Left renal cortex interstitium (tissue), 4 donors: ENCODE results near the gene PTBP2. TPM values are rescaled to one million over a fixed set of nuclear protein-coding genes. Genes with fewer than 3 reads are reported as not detected.
"Not testable (repeated sequence)": the region's sequence is repeated elsewhere in the genome, so short reads cannot be mapped to it uniquely, and the experiment has no call there.

Experiments used
- DNase-seq, 4 donors: peaks; one replicate each; pipeline ENCODE4 v3.0.0-alpha.2; 2013; ENCODE audit warnings: low read depth in 4 of 4, low spot score in 2 of 4, missing footprints in 1 of 4
- polyA plus RNA-seq, 4 donors: library from polyadenylated mRNA; unstranded; fragments of 120-200 nt; gene quantifications; one replicate each; pipeline ENCODE4 v1.2.1, GENCODE V29; 2013; ENCODE audit not compliant: insufficient read length in 4 of 4

Gene PTBP2
- polyA plus RNA-seq, 4 donors = 44.7 to 69.1 (median 49.9) TPM

DNA sequence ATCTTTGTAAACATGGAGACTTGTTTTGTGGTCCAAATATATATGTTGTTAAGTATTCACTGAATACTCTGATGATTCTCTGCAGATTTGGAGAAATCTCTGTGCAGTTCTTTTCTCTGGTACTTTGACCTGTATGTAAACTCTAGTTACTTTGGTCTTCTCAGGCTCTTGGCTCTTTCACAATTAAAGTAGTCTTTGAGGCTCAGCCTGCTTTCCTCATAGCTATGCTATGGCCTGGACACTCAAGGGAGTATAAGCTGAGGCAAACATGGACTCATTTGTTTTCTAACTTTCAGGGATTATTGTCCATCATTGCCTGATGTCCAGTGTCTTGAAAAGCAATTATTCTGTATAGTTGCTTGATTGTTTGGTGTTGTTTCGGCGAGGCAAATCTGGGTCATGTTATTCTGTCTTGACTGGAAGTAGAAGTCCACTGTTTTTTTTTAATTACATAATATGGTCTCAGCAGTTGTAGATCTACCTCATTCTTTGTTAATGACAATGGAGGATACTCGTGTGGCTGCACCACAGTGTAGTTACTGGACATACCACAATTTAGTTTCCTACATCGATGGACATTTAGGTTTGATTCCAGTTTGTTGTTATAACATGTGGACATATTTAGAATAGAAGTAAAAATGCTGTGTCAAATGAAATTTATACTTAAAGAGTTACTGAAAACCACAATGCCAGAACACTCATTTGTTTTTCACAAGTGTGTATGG is 9.2 kb downstream of the PTBP2 start:
- no peak for DNase-seq

DNA sequence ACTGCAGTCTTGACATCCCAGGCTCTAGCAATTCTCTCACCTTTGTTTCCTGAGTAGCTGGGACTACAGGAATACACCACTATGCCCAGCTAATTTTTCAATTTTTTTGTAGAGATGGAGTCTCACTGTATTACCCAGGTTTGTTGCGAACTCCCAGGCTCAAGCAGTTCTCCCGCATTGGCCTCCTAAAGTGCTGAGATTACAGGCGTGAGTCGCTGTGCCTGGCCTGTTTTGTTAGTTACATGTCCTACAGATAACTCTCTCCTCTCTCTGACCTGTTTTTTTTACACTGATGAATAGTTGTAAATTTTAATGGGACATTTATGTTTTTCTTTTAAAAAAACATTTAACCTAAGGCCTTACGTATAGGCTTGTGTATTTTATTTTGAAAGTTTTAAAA is 19.8 kb downstream of the PTBP2 start:
- no peak for DNase-seq

DNA sequence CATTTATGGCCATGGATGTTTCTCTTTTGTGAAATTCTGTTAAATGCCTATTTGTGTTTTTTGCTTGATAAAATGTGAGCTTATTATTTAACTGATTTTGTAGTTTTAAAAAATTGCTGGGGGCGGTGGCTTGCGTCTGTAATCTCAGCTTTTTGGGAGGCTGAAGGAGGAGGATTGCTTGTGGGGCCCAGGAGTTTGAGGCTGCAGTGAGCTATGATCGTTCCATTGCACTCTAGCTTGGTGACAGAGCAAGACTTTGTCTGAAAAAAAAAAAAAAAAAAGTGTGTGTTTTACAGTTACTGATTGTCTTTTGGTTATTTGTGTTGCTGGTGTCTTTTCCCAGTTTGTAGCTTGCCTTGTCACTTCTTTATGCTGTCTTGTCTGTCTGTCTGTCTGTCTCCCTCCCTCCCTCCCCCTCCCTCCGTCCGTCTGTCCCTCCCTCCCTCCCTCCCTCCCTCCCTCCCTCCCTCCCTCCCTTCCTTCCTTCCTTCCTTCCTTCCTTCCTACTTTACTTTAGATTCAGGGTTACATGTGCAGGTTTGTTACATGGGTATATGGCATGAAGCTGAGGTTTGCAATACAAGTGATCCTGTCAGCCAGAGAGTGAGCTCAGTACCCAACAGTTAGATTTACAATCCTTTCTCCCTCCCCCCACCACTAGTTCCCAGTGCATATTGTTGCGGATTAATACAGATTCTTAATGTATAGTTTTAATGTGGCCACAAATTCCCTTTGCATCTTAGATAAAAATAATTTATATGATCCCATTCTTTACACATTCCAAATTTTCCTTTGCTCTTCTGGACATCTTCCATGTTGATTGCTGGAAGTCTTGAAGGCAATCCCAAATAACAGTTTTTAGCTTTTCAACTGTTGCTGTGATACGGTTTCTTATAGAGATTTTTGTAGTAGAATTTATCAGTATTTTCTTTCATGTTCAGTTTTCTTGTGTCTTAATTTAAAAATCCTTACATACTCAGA is 25.1 kb downstream of the PTBP2 start:
- no peak for DNase-seq

DNA sequence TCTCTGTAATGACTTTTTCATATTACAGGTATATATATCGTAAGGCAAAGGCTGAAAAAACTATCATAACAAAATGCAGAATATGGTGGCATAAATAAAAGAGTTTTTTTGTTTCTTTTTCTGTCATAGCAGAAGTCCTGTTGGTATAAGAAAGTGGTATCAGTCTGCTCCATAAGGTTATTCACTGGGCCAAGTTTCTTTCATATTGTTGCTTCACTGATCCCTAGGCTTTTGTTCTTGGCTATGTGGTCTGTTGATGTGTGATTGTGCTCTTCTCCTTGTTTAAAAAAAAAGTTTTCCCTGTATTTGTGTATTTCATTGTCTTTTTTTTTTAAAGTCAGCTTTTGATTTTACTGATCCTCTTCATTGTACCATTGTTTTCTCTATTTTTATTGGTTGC is 26.0 kb downstream of the PTBP2 start:
- DNase-seq = no peak

DNA sequence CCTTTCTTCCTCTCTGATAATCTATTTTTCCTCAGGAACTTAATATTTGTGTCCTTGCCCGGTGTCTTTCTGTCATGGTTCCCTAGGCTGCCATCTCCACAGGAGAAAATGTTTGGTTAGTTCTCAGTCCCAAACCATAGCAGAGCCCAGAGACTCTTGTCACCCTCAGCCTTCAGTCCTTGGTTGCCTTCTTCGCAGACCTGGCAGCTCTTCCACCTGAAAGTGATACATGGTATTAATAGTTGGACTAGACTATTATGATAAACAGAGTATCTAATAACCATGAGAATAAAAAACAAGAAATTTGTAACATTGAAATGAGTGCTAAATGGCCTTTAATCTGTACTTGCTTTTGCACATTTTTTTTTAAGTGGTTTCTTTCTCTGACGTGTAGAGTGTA is 26.5 kb downstream of the PTBP2 start:
- no peak for DNase-seq

DNA sequence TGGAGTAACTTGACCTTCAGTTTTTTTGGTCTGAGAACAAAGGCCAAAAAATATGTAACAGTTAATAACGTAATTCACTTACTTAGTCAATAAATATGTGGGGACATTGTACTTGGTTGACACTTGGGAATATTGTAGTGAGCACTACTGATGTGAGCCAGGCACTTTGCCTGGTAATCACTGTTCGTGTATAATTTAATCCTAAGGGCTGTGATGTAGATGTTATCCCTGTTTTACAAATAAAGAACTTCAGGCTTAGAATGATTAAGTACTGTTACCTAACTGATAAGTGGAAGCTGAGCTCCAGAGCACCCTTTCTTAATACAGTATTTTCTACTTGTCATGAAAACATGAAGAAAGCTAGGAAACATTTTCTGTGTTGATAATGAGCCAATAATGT is 28.0 kb downstream of the PTBP2 start:
- no peak for DNase-seq

DNA sequence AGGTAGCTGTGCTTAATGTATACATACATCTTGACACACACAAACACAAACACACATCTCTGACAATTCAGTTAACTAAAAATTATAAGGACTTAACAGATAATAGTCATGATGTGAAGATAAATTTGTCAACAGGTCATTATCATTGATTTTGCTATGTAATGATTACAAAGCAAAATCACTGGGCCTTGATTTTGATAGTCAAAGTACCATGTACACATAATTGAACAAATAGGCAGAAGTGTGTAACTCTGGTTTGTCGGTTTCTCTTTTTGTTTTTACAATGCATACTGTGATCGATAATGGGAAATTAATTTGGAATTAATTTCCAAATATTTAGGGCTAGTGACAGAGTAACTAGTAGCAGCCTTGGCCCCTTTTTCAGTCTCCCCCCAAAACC is 30.8 kb downstream of the PTBP2 start:
- no peak for DNase-seq

DNA sequence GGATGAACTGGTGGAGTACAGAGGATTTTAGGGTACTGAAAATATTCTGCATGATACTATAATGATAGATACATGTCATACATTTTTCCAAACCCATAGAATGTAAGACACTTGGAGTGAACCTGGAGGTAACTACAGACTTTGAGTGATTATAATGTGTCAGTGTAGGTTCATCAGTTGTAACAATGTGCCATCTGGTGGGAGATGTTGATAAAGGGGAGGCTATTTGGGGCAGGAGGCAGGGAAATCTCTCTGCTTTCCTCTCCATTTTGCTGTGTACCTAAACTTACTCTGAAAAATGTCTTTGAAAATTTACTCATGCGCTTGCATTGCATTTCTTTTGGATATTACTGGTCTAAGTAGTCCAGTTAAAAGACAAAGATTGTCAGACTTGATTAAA is 35.2 kb downstream of the PTBP2 start:
- no peak for DNase-seq

DNA sequence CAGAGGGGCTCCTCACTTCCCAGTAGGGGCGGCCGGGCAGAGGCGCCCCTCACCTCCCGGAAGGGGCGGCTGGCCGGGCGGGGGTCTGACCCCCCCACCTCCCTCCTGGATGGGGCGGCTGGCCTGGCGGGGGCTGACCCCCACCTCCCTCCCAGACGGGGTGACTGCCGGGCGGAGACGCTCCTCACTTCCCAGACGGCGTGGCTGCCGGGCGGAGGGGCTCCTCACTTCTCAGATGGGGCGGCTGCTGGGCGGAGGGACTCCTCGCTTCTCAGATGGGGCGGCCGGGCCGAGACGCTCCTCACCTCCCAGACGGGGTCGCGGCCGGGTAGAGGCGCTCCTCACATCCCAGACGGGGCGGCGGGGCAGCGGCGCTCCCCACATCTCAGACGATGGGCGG is 41.0 kb downstream of the PTBP2 start:
- not testable (repeated sequence) for DNase-seq

DNA sequence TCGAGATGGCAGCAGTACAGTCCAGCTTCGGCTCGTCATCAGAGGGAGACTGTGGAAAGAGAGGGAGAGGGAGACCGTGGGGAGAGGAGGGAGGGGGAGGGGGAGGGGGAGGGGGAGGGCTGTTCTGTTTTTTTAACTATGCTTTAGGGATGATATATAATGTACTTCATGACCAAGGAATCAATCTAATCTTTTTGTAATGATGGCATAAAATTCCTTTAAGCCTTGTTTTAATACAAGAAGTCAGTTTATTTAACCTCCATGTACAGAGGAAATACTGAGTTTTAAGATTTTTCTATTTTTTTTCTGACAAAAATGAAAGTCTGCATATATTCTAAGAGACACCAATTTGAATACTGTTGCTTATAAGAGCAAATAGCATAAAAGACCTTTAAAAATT is 41.9 kb downstream of the PTBP2 start:
- no peak for DNase-seq

DNA sequence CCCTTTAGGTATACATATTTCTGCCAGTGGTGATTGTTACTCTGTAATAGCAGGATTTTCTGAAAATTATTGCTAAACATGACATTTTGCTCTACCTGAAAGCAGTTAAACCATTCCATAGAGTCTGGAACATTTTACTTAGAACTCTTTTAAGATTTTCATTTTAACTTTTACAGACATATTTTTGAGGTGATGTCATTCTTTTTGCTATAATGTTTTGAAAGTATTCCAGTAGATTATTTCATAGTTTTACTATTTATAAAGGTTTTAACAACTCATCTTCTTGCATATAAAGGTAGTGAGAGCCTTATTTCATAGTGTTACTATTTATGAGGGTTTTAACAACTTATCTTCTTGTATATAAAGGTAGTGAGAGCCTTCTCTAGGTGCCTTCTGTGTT is 42.9 kb downstream of the PTBP2 start:
- DNase-seq = no peak

DNA sequence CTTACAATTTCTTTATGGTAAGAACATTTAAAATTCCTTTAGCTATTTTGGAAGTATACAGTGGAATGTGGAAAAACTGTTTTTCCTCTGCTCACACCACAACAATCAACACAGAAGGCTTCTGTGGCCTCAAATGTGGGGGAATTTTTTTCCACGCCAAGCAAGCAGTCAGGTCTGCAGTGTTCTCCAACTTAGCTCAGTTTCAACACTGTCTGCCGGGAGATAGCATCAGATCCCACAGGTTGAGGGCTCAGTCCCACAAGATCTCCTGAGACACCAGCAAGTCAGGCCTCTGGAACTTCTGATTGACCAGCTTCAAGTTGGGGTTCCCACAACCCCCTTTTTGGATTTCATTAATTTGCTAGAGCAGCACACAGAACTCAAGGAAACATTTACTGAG is 50.3 kb downstream of the PTBP2 start:
- no peak for DNase-seq

DNA sequence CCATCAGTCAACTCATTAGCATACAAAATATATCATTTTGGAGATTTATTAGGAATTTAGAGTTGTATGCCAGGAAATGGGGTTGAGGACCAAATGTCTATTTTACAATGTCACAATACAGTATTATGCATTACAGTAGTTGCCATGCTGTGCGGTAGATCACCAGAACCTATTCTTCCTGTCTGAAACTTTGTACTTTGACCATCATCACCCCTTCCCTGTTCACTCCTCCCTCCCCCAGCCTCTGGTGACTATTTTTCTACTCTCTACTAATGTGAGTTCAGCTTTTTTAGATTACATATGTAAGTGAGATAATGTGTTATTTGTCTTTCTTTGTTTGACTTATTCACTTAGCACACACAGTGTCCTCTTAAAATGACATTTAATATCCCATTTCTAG is 50.8 kb downstream of the PTBP2 start:
- no peak for DNase-seq

DNA sequence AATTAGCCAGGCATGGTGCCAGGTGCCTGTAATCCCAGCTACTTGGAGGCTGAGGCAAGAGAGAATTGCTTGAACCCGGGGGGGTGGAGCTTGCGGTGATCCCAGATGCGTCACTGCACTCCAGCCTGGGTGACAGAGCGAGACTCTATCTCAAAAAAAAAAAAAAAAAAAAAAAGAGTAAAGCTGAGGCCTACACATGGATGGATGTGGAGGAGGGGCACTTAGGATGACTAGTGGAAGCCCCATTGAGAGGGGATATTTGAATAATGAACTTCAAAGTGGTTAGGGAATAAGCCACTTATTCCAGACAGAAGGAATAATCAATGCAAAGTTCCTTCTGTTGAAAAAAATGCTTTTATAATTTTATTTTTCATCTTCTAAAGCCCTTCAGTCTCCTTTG is 51.4 kb downstream of the PTBP2 start:
- no peak for DNase-seq

DNA sequence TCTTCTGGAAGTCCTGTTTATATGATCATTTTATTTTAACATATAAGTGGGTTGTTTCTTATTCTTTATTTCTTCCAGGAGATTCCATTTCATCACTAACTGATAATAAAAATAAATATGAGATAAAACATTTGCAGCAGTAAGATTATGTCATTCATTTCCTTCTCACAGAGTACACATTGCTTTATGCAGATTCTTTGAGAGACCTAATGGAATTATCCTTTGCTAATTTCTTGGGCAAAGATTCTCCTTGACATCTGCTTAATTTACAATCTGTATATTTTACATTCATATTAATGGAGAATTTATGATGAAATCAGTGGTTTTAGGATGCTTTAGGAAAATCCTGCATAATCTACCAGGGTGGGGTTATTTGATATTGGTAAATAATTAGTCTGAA is 60.6 kb downstream of the PTBP2 start:
- no peak for DNase-seq

DNA sequence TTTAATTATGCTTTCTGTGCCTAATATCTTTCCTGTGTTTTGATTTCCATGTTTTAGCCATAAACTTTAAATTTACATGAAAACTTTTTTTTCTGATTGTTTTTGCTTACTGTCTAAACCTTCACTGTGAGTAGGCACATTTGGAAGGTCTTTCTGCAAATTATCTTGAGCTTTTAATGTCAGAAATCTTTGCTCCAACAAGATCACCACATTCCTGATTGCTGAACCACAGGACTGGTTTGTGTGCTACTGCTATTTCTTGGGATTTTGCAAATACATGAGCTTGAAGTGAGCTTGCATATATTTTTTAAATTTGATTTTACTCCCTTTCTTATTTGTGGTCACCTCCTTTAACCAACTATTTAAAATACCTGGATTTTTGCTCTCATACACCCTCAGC is 61.3 kb downstream of the PTBP2 start:
- DNase-seq = no peak

DNA sequence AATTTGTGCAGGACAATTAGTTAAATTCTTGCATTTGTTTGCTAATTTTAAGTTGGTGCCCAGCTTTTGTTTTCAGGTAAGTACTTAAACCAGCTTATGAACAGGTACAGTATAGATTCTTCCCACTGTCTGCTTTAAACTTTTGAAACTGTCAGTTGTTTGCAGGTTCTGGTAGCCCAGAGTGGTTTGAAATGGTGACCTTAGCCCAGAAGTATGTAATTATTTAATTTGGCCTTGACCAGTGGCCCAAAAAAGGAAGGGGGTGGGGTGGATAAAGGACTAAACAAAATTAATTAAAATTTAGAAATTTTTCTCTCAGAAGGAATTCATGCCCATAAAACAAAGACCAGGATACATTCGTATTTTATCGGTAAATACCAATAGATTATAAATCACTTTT is 69.0 kb downstream of the PTBP2 start:
- DNase-seq = no peak

DNA sequence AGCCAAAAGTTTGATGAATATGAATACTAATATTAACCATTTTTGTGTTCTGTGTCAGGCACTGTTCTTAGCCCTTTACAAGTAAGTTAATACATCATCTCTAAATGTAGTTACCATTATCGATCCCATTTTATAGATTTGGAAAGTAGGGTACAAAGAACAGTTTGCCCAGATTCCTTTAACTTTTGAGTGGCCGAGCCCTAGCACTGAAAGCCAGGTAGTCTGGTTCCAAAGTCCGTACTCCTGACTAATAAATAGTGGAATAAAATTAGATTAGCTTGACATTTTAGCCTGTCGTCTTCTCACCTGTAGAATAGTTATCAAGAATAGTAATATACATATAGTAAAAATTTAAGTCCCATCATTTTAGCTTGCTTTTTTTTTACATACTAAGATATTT is 70.6 kb downstream of the PTBP2 start:
- DNase-seq = no peak

DNA sequence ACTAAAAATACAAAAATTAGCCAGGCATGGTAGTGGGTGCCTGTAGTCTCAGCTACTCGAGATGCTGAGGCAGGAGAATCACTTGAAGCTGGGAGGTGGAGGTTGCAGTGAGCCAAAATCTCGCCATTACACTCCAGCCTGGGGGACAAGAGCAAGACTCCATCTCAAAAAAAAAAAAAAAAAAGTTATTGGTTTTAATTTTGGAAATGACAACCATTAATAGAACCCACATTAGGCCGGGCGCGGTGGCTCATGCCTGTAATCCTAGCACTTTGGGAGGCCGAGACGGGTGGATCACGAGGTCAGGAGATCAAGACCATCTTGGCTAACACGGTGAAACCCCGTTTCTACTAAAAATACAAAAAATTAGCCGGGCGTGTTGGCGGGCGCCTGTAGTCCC is 80.1 kb downstream of the PTBP2 start:
- DNase-seq = not testable (repeated sequence)

DNA sequence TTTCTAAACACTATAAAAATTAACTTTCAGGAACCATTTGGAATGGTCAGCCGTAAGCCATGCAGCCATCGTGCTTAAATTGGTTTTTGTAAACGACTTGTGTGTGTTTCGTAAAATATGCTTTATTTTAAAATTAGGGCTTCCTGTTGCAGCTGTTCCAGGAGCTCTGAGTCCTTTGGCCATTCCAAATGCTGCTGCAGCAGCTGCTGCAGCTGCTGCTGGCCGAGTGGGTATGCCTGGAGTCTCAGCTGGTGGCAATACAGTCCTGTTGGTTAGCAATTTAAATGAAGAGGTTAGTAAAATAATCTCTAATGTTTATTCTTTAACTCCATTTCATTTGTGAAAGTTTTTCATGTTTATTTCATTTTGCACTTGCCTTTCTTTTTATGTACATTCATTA is 83.1 kb downstream of the PTBP2 start:
- DNase-seq = no peak

DNA sequence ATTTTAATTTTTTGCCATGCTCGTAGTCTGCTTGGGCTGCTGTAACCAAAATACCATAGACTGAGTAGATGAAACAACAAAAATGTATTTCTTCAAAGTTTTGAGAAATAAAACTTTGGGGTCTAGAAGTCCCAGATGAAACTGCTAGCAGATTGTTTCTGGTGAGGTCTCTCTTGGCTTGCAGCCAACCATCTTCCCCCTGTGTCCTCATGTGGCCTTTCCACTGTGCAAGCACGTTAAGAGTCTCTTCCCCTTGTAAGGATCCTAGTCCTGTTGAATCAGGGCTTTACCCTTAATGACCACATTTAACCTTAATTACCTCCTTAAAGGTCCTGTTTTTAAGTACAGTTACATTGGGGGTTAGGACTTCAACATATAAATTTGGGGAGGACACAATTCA is 86.6 kb downstream of the PTBP2 start:
- DNase-seq = no peak

DNA sequence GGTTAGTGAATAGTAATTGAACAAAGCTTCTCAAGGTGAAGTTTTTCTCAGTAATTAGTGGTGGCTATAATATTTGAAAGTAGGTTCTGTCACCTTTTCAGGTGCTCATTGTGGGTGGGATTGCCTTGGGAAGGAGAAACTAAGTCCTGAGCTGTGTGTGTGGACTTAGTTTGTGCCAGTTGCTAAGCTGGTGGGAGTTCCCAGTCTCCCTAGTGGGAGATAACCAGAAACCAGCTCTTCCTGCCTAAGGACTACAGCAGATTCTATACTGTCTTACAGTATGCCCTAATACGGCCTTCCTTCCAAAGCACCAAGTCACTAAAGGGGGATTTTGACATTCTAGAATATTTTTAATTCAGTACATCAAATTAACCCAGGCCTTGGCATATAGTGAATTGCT is 94.3 kb downstream of the PTBP2 start:
- no peak for DNase-seq
